ENCODE results near the gene FAM43B. TPM values are rescaled to one million over a fixed set of nuclear protein-coding genes. Genes with fewer than 3 reads are reported as not detected.
A peak's percentile ranks its signal among the peaks of the same experiment; 100 is the strongest.

The FAM43B gene
- total RNA-seq, 1 donor from 2014 or later = 0.81 TPM

GRCh38 chr1:20521960-20522861, 30.2 kb upstream of the FAM43B start:
- TF ChIP-seq, protein P1, sequence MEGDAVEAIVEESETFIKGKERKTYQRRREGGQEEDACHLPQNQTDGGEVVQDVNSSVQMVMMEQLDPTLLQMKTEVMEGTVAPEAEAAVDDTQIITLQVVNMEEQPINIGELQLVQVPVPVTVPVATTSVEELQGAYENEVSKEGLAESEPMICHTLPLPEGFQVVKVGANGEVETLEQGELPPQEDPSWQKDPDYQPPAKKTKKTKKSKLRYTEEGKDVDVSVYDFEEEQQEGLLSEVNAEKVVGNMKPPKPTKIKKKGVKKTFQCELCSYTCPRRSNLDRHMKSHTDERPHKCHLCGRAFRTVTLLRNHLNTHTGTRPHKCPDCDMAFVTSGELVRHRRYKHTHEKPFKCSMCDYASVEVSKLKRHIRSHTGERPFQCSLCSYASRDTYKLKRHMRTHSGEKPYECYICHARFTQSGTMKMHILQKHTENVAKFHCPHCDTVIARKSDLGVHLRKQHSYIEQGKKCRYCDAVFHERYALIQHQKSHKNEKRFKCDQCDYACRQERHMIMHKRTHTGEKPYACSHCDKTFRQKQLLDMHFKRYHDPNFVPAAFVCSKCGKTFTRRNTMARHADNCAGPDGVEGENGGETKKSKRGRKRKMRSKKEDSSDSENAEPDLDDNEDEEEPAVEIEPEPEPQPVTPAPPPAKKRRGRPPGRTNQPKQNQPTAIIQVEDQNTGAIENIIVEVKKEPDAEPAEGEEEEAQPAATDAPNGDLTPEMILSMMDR (conservative IDR thresholded peaks at IDR 0.05; ENCODE audit: low read depth, low read length) = peak; percentile 96
- no peak for DNase-seq (ENCODE audit: low read depth)
- H3K4me3 ChIP-seq (ENCODE audit: low read depth, low read length) = peak overlapping the region; percentile 27

GRCh38 chr1:20526267-20526666, 26.1 kb upstream of the FAM43B start:
- TF ChIP-seq, protein P1 (conservative IDR thresholded peaks at IDR 0.05; ENCODE audit: low read depth, low read length) = no peak
- no peak for DNase-seq (ENCODE audit: low read depth)

DNA sequence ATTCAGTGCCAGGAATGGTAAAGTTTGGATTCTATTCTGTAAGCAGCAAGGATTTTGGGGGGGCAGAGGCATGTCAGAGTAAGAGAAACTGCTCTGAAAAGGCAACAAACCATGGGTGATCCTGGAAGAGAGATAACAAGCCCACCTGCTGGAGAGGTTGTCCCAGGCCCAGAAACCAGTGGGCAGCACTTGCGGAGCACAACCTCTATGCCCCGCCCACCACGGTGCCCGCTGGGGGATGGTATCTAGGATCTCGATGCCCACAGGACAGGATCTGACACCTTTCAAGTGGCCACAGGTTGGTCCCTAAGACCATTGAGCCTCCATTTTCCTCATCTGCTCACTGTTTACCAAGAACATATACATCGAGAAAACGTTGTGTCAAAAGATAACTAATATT, 24.2 kb upstream of the FAM43B start:
- no peak overlapping the region for H3K4me3 ChIP-seq (ENCODE audit: low read depth, low read length)
- no peak for DNase-seq (ENCODE audit: low read depth)
- TF ChIP-seq, protein P1 (conservative IDR thresholded peaks at IDR 0.05; ENCODE audit: low read depth, low read length) = no peak

More at GRCh38 chr1:20526267-20526666, 26.1 kb upstream of the FAM43B start:
- H3K4me3 ChIP-seq (ENCODE audit: low read depth, low read length) = no peak overlapping the region

- no peak for DNase-seq (ENCODE audit: low read depth)
- TF ChIP-seq, protein P1 (conservative IDR thresholded peaks at IDR 0.05; ENCODE audit: low read depth, low read length) = no peak
- H3K4me3 ChIP-seq (ENCODE audit: low read depth, low read length) = no peak overlapping the region
Measured at GRCh38 chr1:20530306-20530705, 22.1 kb upstream of the FAM43B start.

DNA sequence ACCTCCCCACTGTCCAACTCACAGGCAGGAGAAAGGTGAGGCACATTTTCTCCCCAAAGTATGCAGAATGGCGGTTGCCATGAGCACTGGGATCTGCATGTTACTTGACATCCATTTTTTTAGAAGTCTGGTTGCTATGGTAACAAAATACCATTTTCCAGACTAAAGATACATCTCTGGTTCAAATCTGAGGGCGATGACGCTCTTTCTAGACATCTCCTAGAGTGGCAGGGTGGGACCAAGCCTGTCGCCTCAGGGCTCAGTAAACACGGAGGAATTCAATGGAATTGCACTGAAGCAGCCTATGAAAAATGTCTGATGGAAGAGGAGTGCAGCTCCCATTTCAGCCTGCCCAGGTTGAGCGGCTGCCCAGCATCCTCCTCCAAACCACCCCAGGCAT, 21.5 kb upstream of the FAM43B start:
- H3K4me3 ChIP-seq (ENCODE audit: low read depth, low read length) = no peak overlapping the region
- DNase-seq (ENCODE audit: low read depth) = no peak
- TF ChIP-seq, protein P1 (conservative IDR thresholded peaks at IDR 0.05; ENCODE audit: low read depth, low read length) = no peak

DNA sequence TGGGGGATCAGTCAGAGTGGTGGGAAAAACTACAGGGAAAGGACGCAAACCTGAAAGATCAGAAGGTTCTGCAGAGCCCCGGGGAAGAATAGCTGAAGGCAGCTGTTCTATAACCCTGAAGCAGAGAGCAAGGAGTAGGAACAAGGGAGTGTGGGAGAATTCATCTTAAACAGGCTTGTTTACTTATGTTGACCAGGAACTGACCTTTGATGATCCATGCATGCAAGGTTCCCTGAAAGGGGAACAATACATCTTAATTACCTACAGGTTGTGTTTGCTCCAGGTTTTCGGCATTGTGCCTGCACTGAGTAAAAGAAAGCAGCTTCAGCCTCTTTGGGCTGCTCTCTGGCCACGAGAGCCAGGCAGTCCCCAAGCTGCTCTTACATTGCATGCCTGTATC, 18.7 kb upstream of the FAM43B start:
- TF ChIP-seq, protein P1 (conservative IDR thresholded peaks at IDR 0.05; ENCODE audit: low read depth, low read length) = no peak

More for the DNA sequence above, 18.7 kb upstream of the FAM43B start:
- DNase-seq (ENCODE audit: low read depth) = no peak
- no peak overlapping the region for H3K4me3 ChIP-seq (ENCODE audit: low read depth, low read length)

Measured in epithelial cell of proximal tubule (primary cell).